Lower lobe of right lung (tissue), 2 donors: ENCODE measurements around the gene CYSTM1. TPM values are rescaled to one million over a fixed set of nuclear protein-coding genes. Genes with fewer than 3 reads are reported as not detected.

Source experiments
- ATAC-seq, 2 donors: fragments of 200-7000 bp; cut with Tn5 transposase; one replicate each; pipeline ENCODE4 v1.9.1; 2020 to 2022; ENCODE audit warnings: mild to moderate bottlenecking in 2 of 2, moderate library complexity in 2 of 2
- DNase-seq: peaks from one replicate; pipeline ENCODE4 v3.0.0-alpha.2; 2020
- H3K27ac ChIP-seq: fragments of 200-600 bp; one replicate; pipeline ENCODE4 v1.8.0; 2022
- H3K27me3 ChIP-seq: fragments of 200-600 bp; one replicate; pipeline ENCODE4 v1.8.0; 2022; ENCODE audit warnings: low read depth
- H3K36me3 ChIP-seq: fragments of 200-600 bp; one replicate; pipeline ENCODE4 v1.8.0; 2022; ENCODE audit warnings: mild to moderate bottlenecking
- H3K4me1 ChIP-seq: fragments of 200-600 bp; one replicate; pipeline ENCODE4 v1.8.0; 2022
- H3K4me3 ChIP-seq: fragments of 200-600 bp; one replicate; pipeline ENCODE4 v1.8.0; 2022; ENCODE audit warnings: mild to moderate bottlenecking
- H3K9me3 ChIP-seq: fragments of 200-600 bp; one replicate; pipeline ENCODE4 v1.8.0; 2022
- CTCF ChIP-seq: fragments of 200-600 bp; IDR thresholded peaks from one replicate; pipeline ENCODE4 v1.8.0; 2022; ENCODE audit warnings: antibody characterized with exemption, mild to moderate bottlenecking
- intact Hi-C: fragments of 100-400 bp; cut with DNase I; formaldehyde crosslinking; loops from one replicate; pipeline ENCODE4 v1.11.0; 2022
- total RNA-seq: library from RNA; stranded (reverse); fragmentation: NEBNext Ultra II Directional; extraction: Animal tissue kit (Norgen Biotek cat#: 25700); gene quantifications from one replicate; pipeline ENCODE4 v1.2.1, GENCODE V29; 2021
- donor health status: DM: no; HTN: yes; CAD: no; lungs with severe emphysema.

CYSTM1 gene
- total RNA-seq, 1 donor from 2014 or later, result 80.4 TPM

GRCh38 chr5:140250386-140250785 lies 75.4 kb downstream of the CYSTM1 start:
- Histone ChIP-seq H3K9me3 (no peaks in the 10 kb centered on the region), H3K4me3 (no peak overlapping the region), H3K4me1 (peaks cover 66% of the 10 kb centered on the region), H3K36me3 (peaks cover 32% of the 10 kb centered on the region), H3K27me3 (no peaks in the 10 kb centered on the region), H3K27ac (no peak overlapping the region)
- intact Hi-C loops, result no loop called here
- ATAC-seq (peak in 1 of 2 donors; percentile 16), DNase-seq (no peak)
- no peak for TF ChIP-seq CTCF

GRCh38 chr5:140251527-140251973 lies 76.6 kb downstream of the CYSTM1 start:
- Histone ChIP-seq H3K27me3 (no peaks in the 10 kb centered on the region), H3K36me3 (peaks cover 26% of the 10 kb centered on the region), H3K4me1 (peaks cover 65% of the 10 kb centered on the region), H3K4me3 (no peak overlapping the region), H3K27ac (peak overlapping the region; percentile 10), H3K9me3 (no peaks in the 10 kb centered on the region)
- peak; percentile 34 to 73 for ATAC-seq
- DNase-seq, result no peak
- no peak for TF ChIP-seq CTCF
- intact Hi-C loops, result no loop called here

GRCh38 chr5:140252470-140253126 lies 77.6 kb downstream of the CYSTM1 start:
- no peak for ATAC-seq
- Histone ChIP-seq H3K9me3 (no peaks in the 10 kb centered on the region), H3K27ac (no peak overlapping the region), H3K4me1 (peaks cover 61% of the 10 kb centered on the region), H3K27me3 (no peaks in the 10 kb centered on the region), H3K36me3 (peaks cover 26% of the 10 kb centered on the region), H3K4me3 (no peak overlapping the region)
- intact Hi-C loops, result no loop called here
- TF ChIP-seq CTCF, result no peak
- no peak for DNase-seq

GRCh38 chr5:140253985-140254384 lies 79.0 kb downstream of the CYSTM1 start:
- H3K9me3 ChIP-seq, result no peaks in the 10 kb centered on the region
- TF ChIP-seq CTCF, result no peak
- H3K4me1 ChIP-seq, result peaks cover 61% of the 10 kb centered on the region
- intact Hi-C loops, result no loop called here
- peak; percentile 73 for DNase-seq
- ATAC-seq, result peak; percentile 79 to 80
- no peaks in the 10 kb centered on the region for H3K27me3 ChIP-seq
- H3K27ac ChIP-seq, result no peak overlapping the region
- H3K4me3 ChIP-seq, result no peak overlapping the region
- H3K36me3 ChIP-seq, result peaks cover 27% of the 10 kb centered on the region

- TF ChIP-seq CTCF, result no peak
- ATAC-seq, result no peak
Observed at GRCh38 chr5:140255460-140256157, 80.6 kb downstream of the CYSTM1 start.

More at GRCh38 chr5:140255460-140256157, 80.6 kb downstream of the CYSTM1 start:
- no peak overlapping the region for H3K27ac ChIP-seq
- no peak overlapping the region for H3K4me3 ChIP-seq
- DNase-seq, result no peak
- H3K27me3 ChIP-seq, result no peaks in the 10 kb centered on the region
- peaks cover 57% of the 10 kb centered on the region for H3K4me1 ChIP-seq
- intact Hi-C loops, result no loop called here
- H3K36me3 ChIP-seq, result peaks cover 17% of the 10 kb centered on the region
- no peaks in the 10 kb centered on the region for H3K9me3 ChIP-seq
